ENCODE measurements around the gene CLEC4F. TPM values are rescaled to one million over a fixed set of nuclear protein-coding genes. Genes with fewer than 3 reads are reported as not detected.
"Not testable (repeated sequence)": the region's sequence is repeated elsewhere in the genome, so short reads cannot be mapped to it uniquely, and the experiment has no call there.

CLEC4F gene
- total RNA-seq, 2 donors from 2014 or later, result 0.23 TPM; not detected in 1

GRCh38 chr2:70806620-70807019, 13.8 kb downstream of the CLEC4F start:
- TF ChIP-seq CTCF (IDR thresholded peaks at IDR 0.05), result no peak
- H3K36me3 ChIP-seq, result no peaks in the 10 kb centered on the region
- H3K27ac ChIP-seq, result no peak overlapping the region
- WGBS, result 56% methylated on average over 6 of the region's 6 CpGs
- no peaks in the 10 kb centered on the region for H3K9me3 ChIP-seq
- no peak for DNase-seq (ENCODE audit: low spot score)
- no peak overlapping the region for H3K4me3 ChIP-seq
- H3K27me3 ChIP-seq (replicated peaks; ENCODE audit: insufficient read depth), result no peaks in the 10 kb centered on the region
- H3K4me1 ChIP-seq (replicated peaks), result no peaks in the 10 kb centered on the region
- intact Hi-C loops (cut with DNase I), result no loop called here

DNA sequence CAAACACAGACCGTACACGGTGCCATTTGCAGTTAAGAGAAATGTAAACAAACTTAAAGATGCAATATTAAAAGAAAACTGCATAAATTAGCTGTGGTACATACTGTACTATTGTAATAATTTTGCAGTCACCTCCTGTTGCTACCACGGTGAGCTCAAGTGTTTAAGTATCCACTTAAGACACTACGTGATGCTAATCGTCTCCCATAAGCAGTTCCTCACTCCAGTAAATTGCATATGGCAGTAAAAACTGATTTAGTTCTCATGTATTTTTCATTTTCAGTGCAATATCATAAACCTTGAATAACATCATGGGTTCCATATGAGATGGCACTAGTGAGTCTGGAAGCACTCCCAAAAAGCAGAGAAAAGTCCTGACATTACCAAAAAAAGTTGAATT, 14.4 kb downstream of the CLEC4F start:
- DNase-seq (ENCODE audit: low spot score), result no peak
- Histone ChIP-seq H3K4me3 (no peak overlapping the region), H3K27me3 (replicated peaks; ENCODE audit: insufficient read depth) (no peaks in the 10 kb centered on the region), H3K27ac (no peak overlapping the region), H3K36me3 (no peaks in the 10 kb centered on the region), H3K4me1 (replicated peaks) (no peaks in the 10 kb centered on the region), H3K9me3 (no peaks in the 10 kb centered on the region)
- intact Hi-C loops (cut with DNase I), result no loop called here
- WGBS, result 71% methylated on average over 5 of the region's 5 CpGs
- no peak for TF ChIP-seq POLR2A (IDR thresholded peaks at IDR 0.05)
- TF ChIP-seq POLR2AphosphoS5 (IDR thresholded peaks at IDR 0.05), result no peak
- no peak for TF ChIP-seq CTCF (IDR thresholded peaks at IDR 0.05)

DNA sequence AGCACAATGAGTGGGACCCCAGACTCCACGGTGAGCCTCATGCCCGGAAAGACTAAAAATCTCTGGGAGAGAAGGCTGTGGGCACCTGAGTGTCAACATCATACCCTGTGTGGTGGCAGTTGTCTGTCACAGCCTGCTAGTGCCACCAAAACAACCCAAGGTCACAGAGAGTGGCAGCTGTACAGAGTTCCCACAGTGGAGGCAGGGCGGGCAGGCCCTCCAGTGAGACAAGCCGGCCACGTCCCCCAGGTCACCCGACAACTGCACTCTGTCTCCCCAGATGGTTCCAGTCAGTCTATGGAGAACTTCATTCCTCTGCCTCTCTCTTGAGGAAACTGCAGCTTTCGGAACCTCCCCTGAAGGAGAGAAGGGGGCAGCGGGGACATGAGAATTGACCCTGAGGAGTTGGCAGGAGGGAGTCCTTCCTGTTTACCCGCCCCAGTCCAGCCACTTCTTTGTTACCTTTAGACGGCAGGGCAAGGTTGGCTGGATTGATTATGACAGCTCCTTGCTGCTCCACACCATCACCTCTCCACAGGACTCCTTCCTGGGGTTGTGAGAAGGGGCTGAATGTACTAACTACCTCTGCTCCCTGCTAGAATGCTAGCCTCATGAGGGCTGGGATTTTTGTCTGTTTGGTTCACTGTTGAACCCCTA, 18.7 kb downstream of the CLEC4F start:
- WGBS, result 73% methylated on average over 10 of the region's 10 CpGs
- no peak overlapping the region for H3K4me3 ChIP-seq
- no peaks in the 10 kb centered on the region for H3K36me3 ChIP-seq
- intact Hi-C loops (cut with DNase I), result no loop called here
- TF ChIP-seq POLR2A (IDR thresholded peaks at IDR 0.05) (no peak), POLR2AphosphoS5 (IDR thresholded peaks at IDR 0.05) (no peak), CTCF (IDR thresholded peaks at IDR 0.05) (no peak)
- H3K4me1 ChIP-seq (replicated peaks), result no peaks in the 10 kb centered on the region
- no peak overlapping the region for H3K27ac ChIP-seq
- no peak for DNase-seq (ENCODE audit: low spot score)
- H3K9me3 ChIP-seq, result no peaks in the 10 kb centered on the region
- no peaks in the 10 kb centered on the region for H3K27me3 ChIP-seq (replicated peaks; ENCODE audit: insufficient read depth)

- intact Hi-C loops (cut with DNase I), result no loop called here
- H3K27me3 ChIP-seq (replicated peaks; ENCODE audit: insufficient read depth), result no peaks in the 10 kb centered on the region
- WGBS, result 98% methylated on average over 2 of the region's 2 CpGs
Measured at GRCh38 chr2:70799706-70800105, 20.7 kb downstream of the CLEC4F start.

DNA sequence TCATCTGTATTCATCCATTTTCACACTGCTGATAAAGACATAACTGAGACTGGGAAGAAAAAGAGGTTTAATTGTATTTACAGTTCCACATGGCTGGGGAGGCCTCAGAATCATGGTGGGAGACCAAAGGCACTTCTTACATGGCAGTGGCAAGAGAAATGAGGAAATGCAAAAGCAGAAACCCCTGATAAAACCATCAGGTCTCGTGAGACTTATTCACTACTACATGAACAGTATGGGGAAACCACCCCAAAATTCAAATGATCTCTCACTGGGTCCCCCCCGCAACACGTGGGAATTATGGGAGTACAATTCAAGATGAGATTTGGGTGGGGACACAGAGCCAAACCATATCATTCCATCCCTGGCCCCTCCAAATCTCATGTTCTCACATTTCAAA, 22.4 kb downstream of the CLEC4F start:
- H3K27ac ChIP-seq; H3K4me1 ChIP-seq (replicated peaks); H3K4me3 ChIP-seq; intact Hi-C loops (cut with DNase I); H3K9me3 ChIP-seq; H3K36me3 ChIP-seq; H3K27me3 ChIP-seq (replicated peaks; ENCODE audit: insufficient read depth); DNase-seq (ENCODE audit: low spot score): not testable (repeated sequence)
- 90% methylated on average over 3 of the region's 3 CpGs for WGBS

More at GRCh38 chr2:70799706-70800105, 20.7 kb downstream of the CLEC4F start:
- H3K36me3 ChIP-seq, result no peaks in the 10 kb centered on the region
- TF ChIP-seq CTCF (IDR thresholded peaks at IDR 0.05) (no peak), POLR2AphosphoS5 (IDR thresholded peaks at IDR 0.05) (no peak), POLR2A (IDR thresholded peaks at IDR 0.05) (no peak)
- no peak for DNase-seq (ENCODE audit: low spot score)
- H3K4me1 ChIP-seq (replicated peaks), result no peaks in the 10 kb centered on the region
- H3K4me3 ChIP-seq, result no peak overlapping the region
- no peaks in the 10 kb centered on the region for H3K9me3 ChIP-seq
- H3K27ac ChIP-seq, result no peak overlapping the region
